Osteoblast (primary cell): Measurements from ENCODE around the gene CTNND2. TPM values are rescaled to one million over a fixed set of nuclear protein-coding genes. Genes with fewer than 3 reads are reported as not detected.

Experiments
- DNase-seq: peaks from one replicate; pipeline ENCODE4 v3.0.0; 2011; ENCODE audit warnings: low spot score, mixed read lengths; ENCODE audit not compliant: insufficient read length; ENCODE audit errors: missing footprints
- H2AFZ ChIP-seq: 2 replicates; pipeline ENCODE4 v1.6.0; 2011; ENCODE audit warnings: mild to moderate bottlenecking, low read length
- H3K27ac ChIP-seq: 2 replicates; pipeline ENCODE4 v1.5.1; 2011; ENCODE audit warnings: mild to moderate bottlenecking, low read depth, low read length, moderate library complexity
- H3K27me3 ChIP-seq: 2 replicates; pipeline ENCODE4 v1.6.0; 2012; ENCODE audit warnings: mild to moderate bottlenecking, control low read depth, inconsistent platforms, low read length, moderate library complexity; ENCODE audit not compliant: insufficient read depth
- H3K36me3 ChIP-seq: 2 replicates; pipeline ENCODE4 v1.5.1; 2011; ENCODE audit warnings: mild to moderate bottlenecking, low read length, control low read depth, moderate library complexity; ENCODE audit not compliant: insufficient read depth
- H3K4me1 ChIP-seq: 2 replicates; pipeline ENCODE4 v1.5.1; 2011; ENCODE audit warnings: mild to moderate bottlenecking, low read length, control low read depth, moderate library complexity; ENCODE audit not compliant: insufficient read depth
- H3K4me2 ChIP-seq: 2 replicates; pipeline ENCODE4 v1.6.0; 2011; ENCODE audit warnings: mild to moderate bottlenecking, low read length; ENCODE audit not compliant: insufficient read depth
- H3K4me3 ChIP-seq: fragments of 200-600 bp; sonication (generic); 3 replicates; pipeline ENCODE4 v1.5.1; 2012; ENCODE audit warnings: mild to moderate bottlenecking, low read length, inconsistent platforms; ENCODE audit not compliant: insufficient read depth
- H3K79me2 ChIP-seq: 2 replicates; pipeline ENCODE4 v1.6.0; 2012; ENCODE audit warnings: mild to moderate bottlenecking, low read length, control low read depth, inconsistent platforms; ENCODE audit not compliant: insufficient read depth
- H3K9me3 ChIP-seq: 2 replicates; pipeline ENCODE4 v1.5.1; 2011; ENCODE audit warnings: low read depth, low read length, control low read depth
- H4K20me1 ChIP-seq: 2 replicates; pipeline ENCODE4 v1.6.0; 2012; ENCODE audit warnings: mild to moderate bottlenecking, low read length, control low read depth; ENCODE audit not compliant: insufficient read depth
- CTCF ChIP-seq: IDR thresholded peaks from 2 replicates; pipeline ENCODE4 v1.5.1; 2011; ENCODE audit warnings: mild to moderate bottlenecking, low read depth, low read length, moderate library complexity; ENCODE audit errors: extremely low read depth
- total RNA-seq: library from RNA; depleted of rRNA; stranded (reverse); fragments of >200 nt; gene quantifications from 2 replicates; pipeline ENCODE4 v1.2.3, GENCODE V29; 2012

The CTNND2 gene
- total RNA-seq, 1 donor: not detected

- peaks cover 4% of the 10 kb centered on the region for H3K9me3 ChIP-seq
- H3K4me2 ChIP-seq: no peak overlapping the region
- no peak overlapping the region for H2AFZ ChIP-seq
- no peaks in the 10 kb centered on the region for H3K4me1 ChIP-seq
- H3K79me2 ChIP-seq: no peaks in the 10 kb centered on the region
- no peaks in the 10 kb centered on the region for H4K20me1 ChIP-seq
- H3K27me3 ChIP-seq: no peaks in the 10 kb centered on the region
- DNase-seq: no peak
- H3K36me3 ChIP-seq: no peaks in the 10 kb centered on the region
- H3K4me3 ChIP-seq: no peak overlapping the region
- no peak for TF ChIP-seq CTCF
- no peak overlapping the region for H3K27ac ChIP-seq
These were observed 184.3 kb downstream of the CTNND2 start for GRCh38 chr5:11719888-11720481.

GRCh38 chr5:11715461-11716196, 188.6 kb downstream of the CTNND2 start:
- no peak overlapping the region for H3K4me2 ChIP-seq
- TF ChIP-seq CTCF: no peak
- no peaks in the 10 kb centered on the region for H3K4me1 ChIP-seq
- H3K36me3 ChIP-seq: no peaks in the 10 kb centered on the region
- DNase-seq: no peak
- H2AFZ ChIP-seq: no peak overlapping the region
- H3K4me3 ChIP-seq: no peak overlapping the region
- no peaks in the 10 kb centered on the region for H3K79me2 ChIP-seq
- H3K27ac ChIP-seq: no peak overlapping the region
- H3K9me3 ChIP-seq: no peaks in the 10 kb centered on the region
- H3K27me3 ChIP-seq: no peaks in the 10 kb centered on the region
- H4K20me1 ChIP-seq: no peaks in the 10 kb centered on the region

GRCh38 chr5:11711932-11712331, 192.3 kb downstream of the CTNND2 start:
- no peaks in the 10 kb centered on the region for H4K20me1 ChIP-seq
- H3K27ac ChIP-seq: no peak overlapping the region
- no peaks in the 10 kb centered on the region for H3K79me2 ChIP-seq
- no peaks in the 10 kb centered on the region for H3K4me1 ChIP-seq
- no peak overlapping the region for H3K4me2 ChIP-seq
- H3K27me3 ChIP-seq: no peaks in the 10 kb centered on the region
- no peak overlapping the region for H2AFZ ChIP-seq
- H3K9me3 ChIP-seq: no peaks in the 10 kb centered on the region
- no peak for DNase-seq
- no peak overlapping the region for H3K4me3 ChIP-seq
- no peaks in the 10 kb centered on the region for H3K36me3 ChIP-seq
- no peak for TF ChIP-seq CTCF

- no peak for DNase-seq
- no peaks in the 10 kb centered on the region for H3K27me3 ChIP-seq
- no peaks in the 10 kb centered on the region for H3K79me2 ChIP-seq
- no peaks in the 10 kb centered on the region for H3K36me3 ChIP-seq
- H3K4me2 ChIP-seq: no peak overlapping the region
- H3K4me3 ChIP-seq: no peak overlapping the region
- H3K4me1 ChIP-seq: no peaks in the 10 kb centered on the region
- H4K20me1 ChIP-seq: no peaks in the 10 kb centered on the region
- no peak overlapping the region for H3K27ac ChIP-seq
- TF ChIP-seq CTCF: no peak
- H3K9me3 ChIP-seq: no peaks in the 10 kb centered on the region
- H2AFZ ChIP-seq: no peak overlapping the region
These were observed 195.2 kb downstream of the CTNND2 start for GRCh38 chr5:11709021-11709420.
